GM12801 (cell line): ENCODE results near the gene CELF1.

ENCODE experiments used
- CTCF ChIP-seq: IDR thresholded peaks from one replicate; pipeline ENCODE4 v1.5.1; 2011; ENCODE audit warnings: control low read depth; ENCODE audit not compliant: insufficient read length; ENCODE audit errors: extremely low read depth

Gene CELF1

GRCh38 chr11:47514825-47515647 is 37.9 kb downstream of the CELF1 start:
- TF ChIP-seq CTCF, result no peak

DNA sequence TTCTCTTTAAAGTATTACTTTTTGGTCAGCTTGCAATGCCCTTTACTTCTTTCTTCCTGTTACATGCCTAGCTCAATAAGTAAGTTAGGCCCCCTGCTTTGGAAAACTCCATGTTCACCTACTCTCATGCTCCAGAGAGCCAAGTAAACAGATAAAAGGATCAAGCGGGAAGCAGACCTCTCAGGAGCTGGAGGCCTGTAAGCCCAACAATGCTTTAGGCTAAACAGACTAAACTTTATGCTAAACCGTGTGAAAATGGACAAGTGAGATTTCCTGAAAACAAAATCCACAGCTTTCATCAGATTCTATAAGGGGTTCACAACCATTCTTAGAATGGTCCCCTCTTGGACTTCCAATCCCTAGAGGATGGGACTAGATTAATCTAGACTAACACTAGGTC is 40.2 kb downstream of the CELF1 start:
- TF ChIP-seq CTCF, result no peak

GRCh38 chr11:47511917-47512316 is 41.0 kb downstream of the CELF1 start:
- TF ChIP-seq CTCF, result no peak

DNA sequence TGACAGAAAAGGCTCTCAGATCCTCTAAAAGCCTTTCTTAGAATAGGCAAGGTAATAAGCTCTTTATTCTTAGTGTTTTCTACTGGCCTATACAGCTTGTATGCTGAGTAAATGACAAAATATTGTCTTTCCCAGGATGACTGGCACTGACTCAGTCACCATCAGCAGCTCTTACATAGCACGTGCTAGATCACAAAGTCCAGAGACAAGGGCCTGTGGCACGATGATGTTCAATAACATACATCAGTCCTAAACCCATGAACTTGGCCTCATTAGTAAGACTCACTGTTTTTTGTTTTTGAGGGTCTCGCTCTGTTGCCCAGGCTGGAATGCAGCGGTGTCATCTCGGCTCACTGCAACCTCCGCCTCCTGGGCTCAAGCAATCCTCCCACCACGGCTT is 42.7 kb downstream of the CELF1 start:
- TF ChIP-seq CTCF, result no peak

GRCh38 chr11:47509077-47509536 is 43.8 kb downstream of the CELF1 start:
- TF ChIP-seq CTCF, result no peak

DNA sequence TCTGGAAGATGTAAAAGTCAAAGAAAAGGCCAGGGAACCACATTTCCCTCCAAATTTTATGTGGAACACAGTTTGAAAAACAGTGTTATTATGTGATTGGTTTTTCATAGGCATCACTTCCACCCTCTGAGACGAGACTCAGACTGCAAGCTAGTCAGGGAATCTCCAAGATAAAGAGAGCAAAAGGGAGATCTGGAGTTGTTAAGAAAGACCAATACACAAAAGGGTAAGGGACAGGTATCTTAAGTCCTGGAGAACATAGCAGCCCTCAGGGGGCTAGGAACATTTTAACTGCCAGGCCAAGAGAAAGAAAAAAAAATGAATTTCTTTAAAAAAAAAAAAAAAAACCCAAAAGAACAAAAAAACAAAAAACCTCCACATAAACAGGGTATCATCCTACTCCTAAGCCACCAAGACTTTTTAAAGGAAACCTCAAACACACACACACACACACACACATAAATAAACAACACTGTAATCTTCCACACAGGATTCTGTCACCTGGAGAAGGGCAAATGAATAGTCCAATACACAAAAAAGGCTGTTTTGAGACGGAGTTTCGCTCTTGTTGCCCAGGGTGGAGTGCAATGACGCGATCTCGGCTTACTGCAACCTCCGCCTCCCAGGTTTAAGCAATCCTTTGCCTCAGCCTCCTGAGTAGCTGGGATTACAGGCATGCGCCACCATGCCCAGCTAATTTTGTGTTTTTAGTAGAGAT is 44.5 kb downstream of the CELF1 start:
- no peak for TF ChIP-seq CTCF

DNA sequence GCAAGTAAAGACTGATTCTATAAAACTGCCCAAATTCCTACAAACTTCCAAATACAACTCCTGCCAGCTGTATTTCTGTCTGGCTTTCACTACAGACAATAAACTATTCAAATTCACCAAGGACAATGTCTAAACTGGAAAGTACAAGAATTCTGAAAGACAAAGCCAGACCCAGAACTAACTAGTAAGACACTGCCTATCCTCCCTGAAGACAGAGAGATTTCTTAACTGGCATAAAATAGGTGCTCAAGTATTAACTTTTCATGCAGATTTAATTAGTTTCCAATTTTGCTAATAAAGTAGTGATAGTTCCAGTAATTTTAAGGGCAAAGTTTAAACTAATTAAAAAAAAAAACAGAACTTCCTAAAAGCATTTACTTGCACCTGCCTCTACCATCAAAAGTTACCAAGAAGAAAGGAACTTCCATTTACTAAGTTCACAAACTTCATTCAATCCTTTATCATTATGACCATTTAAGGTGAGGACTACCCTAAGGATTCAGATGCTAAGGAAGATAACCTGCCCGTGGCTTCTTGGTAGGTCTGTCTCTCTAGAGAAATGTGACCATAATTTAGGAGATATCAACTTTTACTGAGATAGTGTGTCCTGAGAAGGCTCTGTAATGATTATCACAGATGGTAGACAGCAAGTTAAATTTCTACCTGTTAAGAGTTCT is 45.2 kb downstream of the CELF1 start:
- TF ChIP-seq CTCF, result no peak
